ENCODE measurements around the gene SLX4. TPM values are rescaled to one million over a fixed set of nuclear protein-coding genes. Genes with fewer than 3 reads are reported as not detected.

Gene SLX4
- total and polyA plus RNA-seq, 7 donors: 0.87 to 4.1 (median 2.5) TPM

- ATAC-seq (peak; percentile 55 to 75 (median 60)), DNase-seq (no peak)
- intact Hi-C loops (cut with DNase I): no loop called here
- WGBS, 3 donors: 53 to 69% (median 54%) methylated on average over 15 of the region's 15 CpGs
- H3K4me1 ChIP-seq: peaks cover 17% of the 10 kb centered on the region
- no peaks in the 10 kb centered on the region for H3K9me3 ChIP-seq
- no peaks in the 10 kb centered on the region for H3K27me3 ChIP-seq (ENCODE audit: insufficient read depth in 3 of 3, low read length in 2 of 3)
- H3K4me3 ChIP-seq: no peak overlapping the region
- peak overlapping the region; percentile 80 for H3K27ac ChIP-seq
- TF ChIP-seq CTCF (IDR thresholded peaks at IDR 0.05): no peak
- H3K36me3 ChIP-seq (ENCODE audit: insufficient read depth in 1 of 2, low read depth in 1 of 2): no peaks in the 10 kb centered on the region
Measured at GRCh38 chr16:3546986-3547682, 64.3 kb downstream of the SLX4 start.

DNA sequence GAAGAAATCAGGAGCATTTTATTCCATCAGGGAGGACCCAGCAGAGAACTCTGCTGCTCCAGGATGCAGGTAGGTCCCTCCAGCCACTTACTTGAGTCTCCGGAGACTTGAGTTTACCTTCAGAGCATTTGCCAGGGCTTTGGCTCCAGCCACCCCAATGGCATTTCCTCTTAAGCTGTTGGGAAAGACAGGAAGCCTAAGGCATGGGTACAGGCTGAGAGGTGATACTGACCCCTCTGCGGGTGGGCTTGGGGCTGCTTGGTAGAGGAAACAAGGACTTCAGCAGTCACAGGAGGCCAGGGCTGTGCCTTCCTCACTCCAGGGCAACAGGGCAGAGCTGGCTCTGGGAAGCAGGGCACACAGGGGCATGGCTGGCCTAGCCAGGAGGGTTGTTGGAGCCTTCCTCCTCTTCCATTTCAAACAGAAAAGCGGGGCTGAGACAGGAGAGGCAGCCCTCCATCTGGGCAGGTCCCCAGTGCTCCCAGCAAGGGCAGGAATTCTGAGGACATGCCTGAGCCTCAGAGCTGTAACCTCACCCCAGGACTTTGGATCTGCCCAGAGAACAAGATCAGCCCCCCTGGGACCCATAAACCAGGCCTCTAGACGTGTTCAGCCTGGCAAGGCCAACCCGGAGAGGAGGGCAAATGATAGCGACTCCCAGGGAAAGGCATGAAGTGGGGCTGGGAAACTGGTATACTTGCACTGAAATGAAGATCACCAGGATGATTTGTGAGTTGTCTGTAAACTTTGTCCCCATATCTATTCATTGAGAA lies 68.6 kb downstream of the SLX4 start:
- 29 to 42% (median 33%) methylated on average over 6 of the region's 6 CpGs for WGBS, 3 donors
- DNase-seq (no peak), ATAC-seq (peak in 1 of 4 donors; percentile 21)
- H3K36me3 ChIP-seq (ENCODE audit: insufficient read depth in 1 of 2, low read depth in 1 of 2): peaks cover 0 to 9% of the 10 kb centered on the region in 2 donors
- H3K27ac ChIP-seq: peak overlapping the region; percentile 33
- H3K27me3 ChIP-seq (ENCODE audit: insufficient read depth in 3 of 3, low read length in 2 of 3): no peaks in the 10 kb centered on the region
- intact Hi-C loops (cut with DNase I): no loop called here
- peaks cover 26% of the 10 kb centered on the region for H3K4me1 ChIP-seq
- no peak for TF ChIP-seq CTCF (IDR thresholded peaks at IDR 0.05)
- no peak overlapping the region for H3K4me3 ChIP-seq
- no peaks in the 10 kb centered on the region for H3K9me3 ChIP-seq

DNA sequence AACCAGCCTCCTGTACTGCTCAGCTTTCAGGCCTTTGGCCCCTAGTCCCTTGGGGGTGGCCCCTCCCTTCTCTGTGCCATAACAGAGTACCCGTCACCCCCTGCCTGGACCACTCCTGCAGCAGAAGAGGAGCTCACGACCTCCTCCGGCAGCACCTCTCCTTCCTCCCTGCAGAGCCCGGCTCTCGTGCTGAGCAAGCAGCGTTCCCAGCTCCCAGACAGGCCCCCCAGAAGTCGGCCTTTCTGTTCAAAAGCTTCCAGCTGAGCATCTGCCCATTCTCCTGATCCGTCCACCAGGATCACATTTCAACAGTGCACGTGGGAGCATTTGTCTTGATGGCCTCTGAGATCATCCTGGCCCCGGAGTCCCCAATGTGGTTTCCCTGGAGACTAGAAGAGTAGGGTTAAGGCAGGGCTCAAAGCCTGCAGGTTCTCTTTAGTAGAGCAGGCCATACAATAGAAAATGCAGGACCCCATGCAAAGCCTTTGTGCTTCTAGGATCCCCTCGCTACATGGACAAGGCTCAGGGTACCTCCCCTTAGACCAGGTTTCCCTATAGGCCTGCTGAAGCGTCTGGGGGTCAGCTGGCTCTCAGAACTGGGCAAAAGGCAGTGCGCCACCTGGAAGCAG lies 69.8 kb downstream of the SLX4 start:
- no peaks in the 10 kb centered on the region for H3K27me3 ChIP-seq (ENCODE audit: insufficient read depth in 3 of 3, low read length in 2 of 3)
- DNase-seq (no peak), ATAC-seq (no peak)
- H3K4me3 ChIP-seq: no peak overlapping the region
- TF ChIP-seq CTCF (IDR thresholded peaks at IDR 0.05): no peak
- no peak overlapping the region for H3K27ac ChIP-seq
- H3K36me3 ChIP-seq (ENCODE audit: insufficient read depth in 1 of 2, low read depth in 1 of 2): peaks cover 0 to 9% of the 10 kb centered on the region in 2 donors
- H3K4me1 ChIP-seq: peaks cover 28% of the 10 kb centered on the region
- no peaks in the 10 kb centered on the region for H3K9me3 ChIP-seq
- WGBS, 3 donors: 66 to 88% (median 74%) methylated on average over 13 of the region's 13 CpGs
- intact Hi-C loops (cut with DNase I): no loop called here

DNA sequence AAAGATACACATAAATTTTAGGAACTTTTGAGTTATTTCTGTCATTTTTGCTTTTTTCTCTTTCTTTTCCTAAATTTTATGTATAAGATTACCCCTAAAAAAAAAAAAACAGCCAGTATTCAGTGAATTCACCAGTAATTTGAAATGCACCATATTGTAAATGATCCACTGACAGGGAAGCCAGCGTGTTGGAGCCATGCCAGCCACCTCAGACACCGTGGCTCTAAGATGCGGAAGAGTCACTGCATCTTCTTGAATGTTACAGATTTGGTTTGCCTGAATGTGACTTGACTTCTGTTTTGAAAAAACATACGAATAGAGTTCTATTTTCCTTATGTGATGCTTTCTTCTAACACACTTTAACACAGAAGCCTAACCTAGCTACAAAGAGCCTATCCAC lies 73.2 kb downstream of the SLX4 start:
- ATAC-seq: peak in 1 of 4 donors; percentile 52
- no peak for TF ChIP-seq CTCF (IDR thresholded peaks at IDR 0.05)

More for the DNA sequence above, 73.2 kb downstream of the SLX4 start:
- H3K36me3 ChIP-seq (ENCODE audit: insufficient read depth in 1 of 2, low read depth in 1 of 2): peaks cover 0 to 31% of the 10 kb centered on the region in 2 donors
- WGBS, 3 donors: 46 to 76% (median 61%) methylated on average over 4 of the region's 4 CpGs
- H3K4me3 ChIP-seq: no peak overlapping the region
- no peaks in the 10 kb centered on the region for H3K9me3 ChIP-seq
- intact Hi-C loops (cut with DNase I): loop anchor here in 1 of 2 donors (10.0 kb wide), 1 partner anchor 217 kb away; no protein-coding TSS in a partner anchor
- no peak overlapping the region for H3K27ac ChIP-seq
- H3K4me1 ChIP-seq: peaks cover 32% of the 10 kb centered on the region
- DNase-seq: no peak
- no peaks in the 10 kb centered on the region for H3K27me3 ChIP-seq (ENCODE audit: insufficient read depth in 3 of 3, low read length in 2 of 3)
